ENCODE results near the gene SEPTIN12. TPM values are rescaled to one million over a fixed set of nuclear protein-coding genes. Genes with fewer than 3 reads are reported as not detected.

Gene SEPTIN12
- polyA plus RNA-seq (2013, experiment 1 of 2), result 0.07 TPM
- 0.17 TPM for polyA plus RNA-seq (2013, experiment 2 of 2)

DNA sequence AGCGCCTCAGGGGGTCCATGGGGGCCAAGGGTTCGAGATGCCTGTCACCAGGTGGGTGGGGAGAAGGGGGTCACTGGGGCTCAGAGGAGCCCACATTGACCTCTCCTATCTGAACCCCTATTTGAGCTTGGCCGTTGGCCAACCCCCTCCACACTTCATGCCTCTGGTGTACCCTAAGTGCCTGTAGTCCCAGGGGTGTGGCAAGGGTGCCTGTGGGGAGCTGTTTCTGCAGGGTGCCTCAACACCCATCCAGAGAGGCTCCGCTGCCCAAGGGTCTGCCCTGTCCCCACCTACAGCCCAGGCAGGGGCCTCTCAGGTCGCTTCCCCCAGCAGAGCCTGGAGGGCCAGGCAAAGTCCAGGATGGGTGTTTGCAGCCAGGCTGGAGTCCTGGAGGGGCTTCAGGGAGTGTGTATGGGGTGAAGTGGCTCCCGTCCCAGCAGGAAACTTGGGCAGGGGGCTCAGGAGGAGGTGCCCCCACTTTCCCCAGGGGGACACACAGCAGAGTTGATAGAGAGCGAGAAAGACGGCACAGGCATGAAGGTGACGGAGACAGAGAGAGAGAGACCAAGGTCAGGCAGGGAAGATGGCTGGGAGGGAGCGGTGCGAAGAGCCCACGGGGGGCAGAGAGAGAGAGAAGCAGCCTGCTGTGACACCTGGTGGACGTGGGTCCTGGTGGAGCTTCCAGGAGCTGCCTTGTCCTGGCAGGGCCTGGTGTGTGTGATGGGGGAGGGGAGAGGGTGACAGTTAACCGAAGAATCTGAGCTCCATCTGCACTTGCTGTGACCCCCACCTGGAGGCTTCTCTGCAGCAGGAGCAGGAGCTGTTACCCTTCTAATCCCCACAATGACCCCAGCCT is at the start of gene SEPTIN12:
Gene SEPTIN12 (minus strand): TSS at position 719 of the 856 bp plus-strand sequence. CDS start 700 bp downstream, at position 19.
- Histone ChIP-seq H2BK120ac (ENCODE audit: low read depth, low read length) (no peak within 1 kb of the TSS), H3K23ac (ENCODE audit: low read length) (peak within 1 kb of the TSS; percentile 66), H3K18ac (ENCODE audit: low read length) (no peak within 1 kb of the TSS), H3K79me1 (ENCODE audit: low read length) (no peaks in the 10 kb centered on the region), H2BK5ac (ENCODE audit: low read length) (no peak within 1 kb of the TSS), H4K5ac (ENCODE audit: low read length) (no peak within 1 kb of the TSS), H3K56ac (ENCODE audit: low read length) (peak within 1 kb of the TSS; percentile 70), H3K27me3 (ENCODE audit: insufficient read depth, low read length, poor library complexity) (no peaks in the 10 kb centered on the region), H3K4me1 (ENCODE audit: control insufficient read depth, low read depth, low read length) (no peaks in the 10 kb centered on the region), H2AK5ac (ENCODE audit: low read length) (no peak within 1 kb of the TSS), H3K36me3 (ENCODE audit: control insufficient read depth, insufficient read depth, low read length) (no peaks in the 10 kb centered on the region), H3K9ac (ENCODE audit: low read length) (no peak within 1 kb of the TSS), H4K8ac (ENCODE audit: low read depth, low read length) (no peak within 1 kb of the TSS), H2BK15ac (replicated peaks; ENCODE audit: low read depth) (no peak within 1 kb of the TSS), H3K4ac (ENCODE audit: low read depth, low read length) (no peak within 1 kb of the TSS), H3K4me3 (ENCODE audit: low read length) (no peak within 1 kb of the TSS), H3K4me2 (ENCODE audit: low read length) (no peak within 1 kb of the TSS), H3K27ac (ENCODE audit: low read depth, low read length) (no peak within 1 kb of the TSS), H3K79me2 (ENCODE audit: control insufficient read depth, insufficient read depth, low read length) (no peaks in the 10 kb centered on the region)
- WGBS (ENCODE audit: extremely low coverage, insufficient coverage, low lambda C conversion rate), result no CpG with 5 or more reads among the region's 14 CpGs
- DNase-seq, result peak; percentile 56

DNA sequence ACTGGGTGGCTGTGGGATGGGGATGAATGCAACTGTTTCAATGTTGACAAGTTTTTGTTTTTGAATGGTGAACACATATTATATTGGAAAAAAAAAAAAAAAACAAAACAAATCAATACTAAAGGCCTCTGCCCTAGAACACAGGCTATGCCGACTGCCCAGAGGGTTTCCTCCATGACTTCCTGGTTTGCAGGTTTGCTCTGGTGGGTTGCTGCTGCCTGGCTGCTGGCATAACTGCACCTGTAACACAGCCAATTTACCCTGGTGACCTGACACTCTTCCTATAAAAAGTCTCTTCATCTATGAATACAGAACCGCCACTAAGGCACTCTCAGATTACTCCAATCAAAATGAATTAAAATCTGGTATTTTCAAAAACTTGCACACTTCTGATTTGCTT is 48.6 kb upstream of the SEPTIN12 start:
- H3K36me3 ChIP-seq (ENCODE audit: control insufficient read depth, insufficient read depth, low read length), result peaks cover 12% of the 10 kb centered on the region
- no peak for DNase-seq
- H3K27ac ChIP-seq (ENCODE audit: low read depth, low read length), result no peak overlapping the region
- no peak overlapping the region for H2BK120ac ChIP-seq (ENCODE audit: low read depth, low read length)
- H2AK5ac ChIP-seq (ENCODE audit: low read length), result no peak overlapping the region
- no peak overlapping the region for H3K9ac ChIP-seq (ENCODE audit: low read length)
- peaks cover 4% of the 10 kb centered on the region for H3K79me1 ChIP-seq (ENCODE audit: low read length)
- no peak overlapping the region for H3K4me3 ChIP-seq (ENCODE audit: low read length)
- H3K4me1 ChIP-seq (ENCODE audit: control insufficient read depth, low read depth, low read length), result no peaks in the 10 kb centered on the region
- H3K18ac ChIP-seq (ENCODE audit: low read length), result no peak overlapping the region
- no peaks in the 10 kb centered on the region for H3K79me2 ChIP-seq (ENCODE audit: control insufficient read depth, insufficient read depth, low read length)
- no peak overlapping the region for H3K4ac ChIP-seq (ENCODE audit: low read depth, low read length)
- H2BK15ac ChIP-seq (replicated peaks; ENCODE audit: low read depth), result no peak overlapping the region
- no peak overlapping the region for H4K8ac ChIP-seq (ENCODE audit: low read depth, low read length)
- no peak overlapping the region for H3K4me2 ChIP-seq (ENCODE audit: low read length)
- no peak overlapping the region for H3K23ac ChIP-seq (ENCODE audit: low read length)
- H2BK5ac ChIP-seq (ENCODE audit: low read length), result no peak overlapping the region
- no peak overlapping the region for H4K5ac ChIP-seq (ENCODE audit: low read length)
- H3K56ac ChIP-seq (ENCODE audit: low read length), result no peak overlapping the region
- no peaks in the 10 kb centered on the region for H3K27me3 ChIP-seq (ENCODE audit: insufficient read depth, low read length, poor library complexity)
- WGBS (ENCODE audit: extremely low coverage, insufficient coverage, low lambda C conversion rate), result no CpG with 5 or more reads among the region's 2 CpGs

GRCh38 chr16:4833584-4833983 is 45.4 kb upstream of the SEPTIN12 start:
- Histone ChIP-seq H3K4ac (ENCODE audit: low read depth, low read length) (no peak overlapping the region), H2BK15ac (replicated peaks; ENCODE audit: low read depth) (no peak overlapping the region), H3K9ac (ENCODE audit: low read length) (no peak overlapping the region), H3K4me2 (ENCODE audit: low read length) (no peak overlapping the region), H3K4me3 (ENCODE audit: low read length) (no peak overlapping the region), H3K23ac (ENCODE audit: low read length) (no peak overlapping the region), H3K27me3 (ENCODE audit: insufficient read depth, low read length, poor library complexity) (no peaks in the 10 kb centered on the region), H3K4me1 (ENCODE audit: control insufficient read depth, low read depth, low read length) (no peaks in the 10 kb centered on the region), H3K79me1 (ENCODE audit: low read length) (peaks cover 4% of the 10 kb centered on the region), H4K5ac (ENCODE audit: low read length) (no peak overlapping the region), H2BK5ac (ENCODE audit: low read length) (no peak overlapping the region), H2BK120ac (ENCODE audit: low read depth, low read length) (no peak overlapping the region), H3K56ac (ENCODE audit: low read length) (no peak overlapping the region), H4K8ac (ENCODE audit: low read depth, low read length) (no peak overlapping the region), H3K18ac (ENCODE audit: low read length) (no peak overlapping the region), H3K27ac (ENCODE audit: low read depth, low read length) (no peak overlapping the region), H3K36me3 (ENCODE audit: control insufficient read depth, insufficient read depth, low read length) (peaks cover 20% of the 10 kb centered on the region), H3K79me2 (ENCODE audit: control insufficient read depth, insufficient read depth, low read length) (no peaks in the 10 kb centered on the region), H2AK5ac (ENCODE audit: low read length) (no peak overlapping the region)
- WGBS (ENCODE audit: extremely low coverage, insufficient coverage, low lambda C conversion rate), result no CpG with 5 or more reads among the region's 1 CpG
- no peak for DNase-seq

DNA sequence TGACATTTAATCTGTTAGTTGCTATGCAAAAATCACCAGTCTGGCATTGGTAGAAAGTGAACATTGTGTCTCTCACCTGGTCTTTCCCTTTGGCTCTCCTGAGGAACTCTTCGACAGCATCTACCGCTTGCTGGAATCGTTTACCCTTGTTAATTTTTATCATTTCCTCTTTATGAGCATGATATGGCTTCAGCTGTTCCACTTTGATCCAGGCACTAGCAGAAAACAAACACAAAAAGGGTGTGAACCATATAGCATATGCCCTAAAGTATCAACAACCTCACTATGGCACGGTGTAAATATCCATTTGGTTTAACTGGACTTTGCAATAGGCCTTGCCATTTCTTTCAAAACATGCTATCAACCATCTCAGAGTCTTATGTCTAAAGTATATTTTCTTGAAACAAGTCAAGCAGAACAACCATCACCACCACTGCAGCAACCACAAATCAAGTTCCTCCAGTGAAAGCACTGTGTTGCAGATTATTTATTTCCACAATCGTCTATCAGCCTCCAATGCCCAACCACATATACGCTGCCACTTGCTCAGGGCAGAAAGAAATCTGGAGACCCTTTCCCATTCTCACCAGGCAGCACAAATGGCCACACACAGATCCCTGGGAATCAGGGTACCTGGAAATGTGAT is 44.7 kb upstream of the SEPTIN12 start:
- Histone ChIP-seq H3K36me3 (ENCODE audit: control insufficient read depth, insufficient read depth, low read length) (peaks cover 22% of the 10 kb centered on the region), H2BK120ac (ENCODE audit: low read depth, low read length) (no peak overlapping the region)
- WGBS (ENCODE audit: extremely low coverage, insufficient coverage, low lambda C conversion rate), result no CpG with 5 or more reads among the region's 6 CpGs

DNA sequence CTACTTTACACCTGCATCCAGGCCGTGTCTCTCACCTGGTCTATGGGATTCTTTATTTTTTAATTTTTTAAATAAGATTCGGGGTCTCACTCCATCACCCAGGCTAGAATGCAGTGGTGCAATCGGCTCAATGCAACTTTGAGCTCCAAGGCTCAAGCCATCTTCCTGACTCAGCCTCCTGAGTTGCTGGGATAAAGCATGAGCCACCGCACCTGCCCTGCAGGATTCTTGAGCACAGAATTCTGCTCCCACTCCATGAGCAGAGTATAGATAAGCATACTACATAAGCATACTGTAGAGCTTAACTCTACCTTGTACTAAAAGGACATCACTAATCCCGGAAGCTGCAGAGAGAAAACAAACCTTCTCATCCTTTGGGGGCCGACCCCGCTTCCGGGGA is 43.5 kb upstream of the SEPTIN12 start:
- no CpG with 5 or more reads among the region's 8 CpGs for WGBS (ENCODE audit: extremely low coverage, insufficient coverage, low lambda C conversion rate)

More for the DNA sequence above, 44.7 kb upstream of the SEPTIN12 start:
- no peaks in the 10 kb centered on the region for H3K79me2 ChIP-seq (ENCODE audit: control insufficient read depth, insufficient read depth, low read length)
- peaks cover 4% of the 10 kb centered on the region for H3K79me1 ChIP-seq (ENCODE audit: low read length)
- H3K23ac ChIP-seq (ENCODE audit: low read length), result no peak overlapping the region
- no peak overlapping the region for H3K4me2 ChIP-seq (ENCODE audit: low read length)
- H3K9ac ChIP-seq (ENCODE audit: low read length), result no peak overlapping the region
- no peak overlapping the region for H3K18ac ChIP-seq (ENCODE audit: low read length)
- H3K56ac ChIP-seq (ENCODE audit: low read length), result no peak overlapping the region
- H4K8ac ChIP-seq (ENCODE audit: low read depth, low read length), result no peak overlapping the region
- H3K27me3 ChIP-seq (ENCODE audit: insufficient read depth, low read length, poor library complexity), result no peaks in the 10 kb centered on the region
- no peak overlapping the region for H3K4ac ChIP-seq (ENCODE audit: low read depth, low read length)
- H2AK5ac ChIP-seq (ENCODE audit: low read length), result no peak overlapping the region
- H3K27ac ChIP-seq (ENCODE audit: low read depth, low read length), result no peak overlapping the region
- no peak overlapping the region for H3K4me3 ChIP-seq (ENCODE audit: low read length)
- no peak overlapping the region for H2BK5ac ChIP-seq (ENCODE audit: low read length)
- DNase-seq, result no peak
- H3K4me1 ChIP-seq (ENCODE audit: control insufficient read depth, low read depth, low read length), result no peaks in the 10 kb centered on the region
- no peak overlapping the region for H2BK15ac ChIP-seq (replicated peaks; ENCODE audit: low read depth)
- no peak overlapping the region for H4K5ac ChIP-seq (ENCODE audit: low read length)

More for the DNA sequence above, 43.5 kb upstream of the SEPTIN12 start:
- no peak overlapping the region for H3K23ac ChIP-seq (ENCODE audit: low read length)
- peaks cover 4% of the 10 kb centered on the region for H3K79me1 ChIP-seq (ENCODE audit: low read length)
- H3K27ac ChIP-seq (ENCODE audit: low read depth, low read length), result no peak overlapping the region
- no peak overlapping the region for H3K4me3 ChIP-seq (ENCODE audit: low read length)
- H3K27me3 ChIP-seq (ENCODE audit: insufficient read depth, low read length, poor library complexity), result no peaks in the 10 kb centered on the region
- H4K8ac ChIP-seq (ENCODE audit: low read depth, low read length), result no peak overlapping the region
- H2BK5ac ChIP-seq (ENCODE audit: low read length), result no peak overlapping the region
- no peak overlapping the region for H3K9ac ChIP-seq (ENCODE audit: low read length)
- H3K4me1 ChIP-seq (ENCODE audit: control insufficient read depth, low read depth, low read length), result no peaks in the 10 kb centered on the region
- no peak overlapping the region for H2BK15ac ChIP-seq (replicated peaks; ENCODE audit: low read depth)
- H3K79me2 ChIP-seq (ENCODE audit: control insufficient read depth, insufficient read depth, low read length), result no peaks in the 10 kb centered on the region
- no peak overlapping the region for H3K4me2 ChIP-seq (ENCODE audit: low read length)
- H4K5ac ChIP-seq (ENCODE audit: low read length), result no peak overlapping the region
- H2AK5ac ChIP-seq (ENCODE audit: low read length), result no peak overlapping the region
- H3K36me3 ChIP-seq (ENCODE audit: control insufficient read depth, insufficient read depth, low read length), result peaks cover 26% of the 10 kb centered on the region
- H3K4ac ChIP-seq (ENCODE audit: low read depth, low read length), result no peak overlapping the region
- no peak for DNase-seq
- no peak overlapping the region for H2BK120ac ChIP-seq (ENCODE audit: low read depth, low read length)
- no peak overlapping the region for H3K18ac ChIP-seq (ENCODE audit: low read length)
- H3K56ac ChIP-seq (ENCODE audit: low read length), result no peak overlapping the region

All from mesendoderm (in vitro differentiated cells).